Neural progenitor cell (in vitro differentiated cells): ENCODE results near the gene PTPN2. TPM values are rescaled to one million over a fixed set of nuclear protein-coding genes. Genes with fewer than 3 reads are reported as not detected.

Source experiments
- DNase-seq: peaks from one replicate; pipeline ENCODE4 v3.0.0-alpha.2; 2016; ENCODE audit warnings: low spot score
- H2AFZ ChIP-seq: fragments of 200-600 bp; sonication (generic); replicated peaks from 2 replicates; pipeline ENCODE4 v1.6.1; 2016; ENCODE audit warnings: antibody characterized with exemption
- H3F3A ChIP-seq: fragments of 200-600 bp; sonication (generic); 2 replicates; pipeline ENCODE4 v1.6.1; 2016; ENCODE audit warnings: antibody characterized with exemption, low read depth
- H3K27ac ChIP-seq: fragments of 200-600 bp; sonication (generic); 2 replicates; pipeline ENCODE4 v1.5.1; 2016; ENCODE audit warnings: mild to moderate bottlenecking
- H3K27me3 ChIP-seq: fragments of 200-600 bp; sonication (generic); 2 replicates; pipeline ENCODE4 v1.6.1; 2016; ENCODE audit warnings: mild to moderate bottlenecking, moderate library complexity
- H3K36me3 ChIP-seq: fragments of 200-600 bp; sonication (generic); 2 replicates; pipeline ENCODE4 v1.5.1; 2016
- H3K4me1 ChIP-seq: fragments of 200-600 bp; sonication (generic); 2 replicates; pipeline ENCODE4 v1.6.1; 2016; ENCODE audit warnings: mixed run types
- H3K4me2 ChIP-seq: fragments of 200-600 bp; sonication (generic); 2 replicates; pipeline ENCODE4 v1.6.1; 2016
- H3K4me3 ChIP-seq: fragments of 200-600 bp; sonication (generic); 2 replicates; pipeline ENCODE4 v1.5.1; 2016
- H3K79me2 ChIP-seq: fragments of 200-600 bp; sonication (generic); 2 replicates; pipeline ENCODE4 v1.6.1; 2016; ENCODE audit warnings: low read depth
- H3K9ac ChIP-seq: fragments of 200-600 bp; sonication (generic); 2 replicates; pipeline ENCODE4 v1.6.1; 2016
- H3K9me3 ChIP-seq: fragments of 200-600 bp; sonication (generic); 2 replicates; pipeline ENCODE4 v1.5.1; 2016; ENCODE audit warnings: low read depth
- H4K20me1 ChIP-seq: fragments of 200-600 bp; sonication (generic); 2 replicates; pipeline ENCODE4 v1.6.1; 2016; ENCODE audit warnings: low read depth
- H3K27ac Mint-ChIP-seq: 3 replicates; pipeline ENCODE4 v1.8.0; 2021; ENCODE audit warnings: mixed read lengths
- H3K27me3 Mint-ChIP-seq: 2 replicates; pipeline ENCODE4 v1.8.0; 2022; ENCODE audit warnings: low read depth, mild to moderate bottlenecking, inconsistent platforms, moderate library complexity, mixed read lengths; ENCODE audit not compliant: insufficient read depth
- H3K36me3 Mint-ChIP-seq: 3 replicates; pipeline ENCODE4 v1.8.0; 2021; ENCODE audit warnings: mixed read lengths
- H3K4me1 Mint-ChIP-seq: 3 replicates; pipeline ENCODE4 v1.8.0; 2021; ENCODE audit warnings: mixed read lengths
- H3K4me3 Mint-ChIP-seq: 3 replicates; pipeline ENCODE4 v1.8.0; 2021; ENCODE audit warnings: mild to moderate bottlenecking, moderate library complexity, mixed read lengths
- H3K9me3 Mint-ChIP-seq: 3 replicates; pipeline ENCODE4 v1.8.0; 2020; ENCODE audit warnings: mixed read lengths
- EZH2 ChIP-seq: fragments of 200-600 bp; sonication (generic); IDR thresholded peaks from 2 replicates; pipeline ENCODE4 v1.6.1; 2017; ENCODE audit warnings: antibody characterized with exemption, mild to moderate bottlenecking, moderate library complexity
- EZH2phosphoT487 ChIP-seq: fragments of 200-600 bp; sonication (generic); IDR thresholded peaks from 2 replicates; pipeline ENCODE4 v1.6.1; 2017; ENCODE audit warnings: antibody characterized with exemption
- total RNA-seq: library from RNA; depleted of rRNA; stranded (reverse); fragments of >200 nt; gene quantifications from 2 replicates; pipeline ENCODE4 v1.2.3, GENCODE V29; 2015; ENCODE audit warnings: low replicate concordance
- TF ChIP-seq, protein P1 (sequence below): fragments of 200-600 bp; sonication (generic); IDR thresholded peaks from 2 replicates; pipeline ENCODE4 v1.5.1; 2017; ENCODE audit warnings: antibody characterized with exemption, mild to moderate bottlenecking

Gene PTPN2
- total RNA-seq, 1 donor from 2014 or later: 57.9 TPM

DNA sequence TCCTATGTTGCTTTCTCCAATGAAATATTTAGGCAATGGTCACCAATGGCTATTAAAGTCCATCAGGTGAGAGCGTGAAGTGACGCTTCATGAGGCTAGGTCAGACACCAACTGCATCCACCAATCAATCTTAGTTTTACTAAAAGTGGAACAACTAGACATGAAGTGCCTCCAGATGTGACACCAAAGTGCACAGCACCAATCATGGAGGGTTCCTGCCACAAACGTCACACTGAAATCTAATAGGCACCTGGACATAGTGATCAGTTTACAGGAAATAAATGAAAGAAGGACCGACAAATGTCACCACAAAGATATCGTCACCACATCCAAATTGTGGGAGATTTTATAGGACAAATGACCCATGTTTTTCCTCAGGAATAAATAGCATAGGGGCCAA, 110.7 kb downstream of the PTPN2 start:
- Histone ChIP-seq H3K79me2 (no peaks in the 10 kb centered on the region), H3K27me3 (no peaks in the 10 kb centered on the region), H3K36me3 (no peaks in the 10 kb centered on the region), H3K4me3 (no peak overlapping the region), H3K4me1 (no peaks in the 10 kb centered on the region), H3F3A (no peaks in the 10 kb centered on the region), H4K20me1 (no peaks in the 10 kb centered on the region), H3K27ac (no peak overlapping the region), H3K4me2 (no peak overlapping the region), H2AFZ (no peak overlapping the region), H3K9me3 (no peaks in the 10 kb centered on the region), H3K9ac (no peak overlapping the region)
- H3K36me3 Mint-ChIP-seq: no peaks in the 10 kb centered on the region
- H3K9me3 Mint-ChIP-seq: no peaks in the 10 kb centered on the region
- H3K27ac Mint-ChIP-seq: no peak overlapping the region
- DNase-seq: no peak
- no peak overlapping the region for H3K4me3 Mint-ChIP-seq
- H3K27me3 Mint-ChIP-seq: peaks cover 2% of the 10 kb centered on the region
- TF ChIP-seq EZH2phosphoT487 (no peak), EZH2 (no peak)
- TF ChIP-seq, protein P1, sequence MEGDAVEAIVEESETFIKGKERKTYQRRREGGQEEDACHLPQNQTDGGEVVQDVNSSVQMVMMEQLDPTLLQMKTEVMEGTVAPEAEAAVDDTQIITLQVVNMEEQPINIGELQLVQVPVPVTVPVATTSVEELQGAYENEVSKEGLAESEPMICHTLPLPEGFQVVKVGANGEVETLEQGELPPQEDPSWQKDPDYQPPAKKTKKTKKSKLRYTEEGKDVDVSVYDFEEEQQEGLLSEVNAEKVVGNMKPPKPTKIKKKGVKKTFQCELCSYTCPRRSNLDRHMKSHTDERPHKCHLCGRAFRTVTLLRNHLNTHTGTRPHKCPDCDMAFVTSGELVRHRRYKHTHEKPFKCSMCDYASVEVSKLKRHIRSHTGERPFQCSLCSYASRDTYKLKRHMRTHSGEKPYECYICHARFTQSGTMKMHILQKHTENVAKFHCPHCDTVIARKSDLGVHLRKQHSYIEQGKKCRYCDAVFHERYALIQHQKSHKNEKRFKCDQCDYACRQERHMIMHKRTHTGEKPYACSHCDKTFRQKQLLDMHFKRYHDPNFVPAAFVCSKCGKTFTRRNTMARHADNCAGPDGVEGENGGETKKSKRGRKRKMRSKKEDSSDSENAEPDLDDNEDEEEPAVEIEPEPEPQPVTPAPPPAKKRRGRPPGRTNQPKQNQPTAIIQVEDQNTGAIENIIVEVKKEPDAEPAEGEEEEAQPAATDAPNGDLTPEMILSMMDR: no peak
- H3K4me1 Mint-ChIP-seq: peaks cover 4% of the 10 kb centered on the region

GRCh38 chr18:12772111-12772510, 111.9 kb downstream of the PTPN2 start:
- Histone ChIP-seq H3K36me3 (no peaks in the 10 kb centered on the region), H3K4me3 (no peak overlapping the region), H3K4me1 (no peaks in the 10 kb centered on the region), H3K9ac (no peak overlapping the region), H3K9me3 (no peaks in the 10 kb centered on the region), H3K79me2 (no peaks in the 10 kb centered on the region), H2AFZ (no peak overlapping the region), H3K4me2 (no peak overlapping the region), H3K27me3 (no peaks in the 10 kb centered on the region), H3K27ac (no peak overlapping the region), H3F3A (no peaks in the 10 kb centered on the region), H4K20me1 (no peaks in the 10 kb centered on the region)
- H3K4me3 Mint-ChIP-seq: no peak overlapping the region
- H3K27ac Mint-ChIP-seq: no peak overlapping the region
- peaks cover 5% of the 10 kb centered on the region for H3K27me3 Mint-ChIP-seq
- no peaks in the 10 kb centered on the region for H3K9me3 Mint-ChIP-seq
- no peaks in the 10 kb centered on the region for H3K36me3 Mint-ChIP-seq
- no peak for DNase-seq
- H3K4me1 Mint-ChIP-seq: peaks cover 7% of the 10 kb centered on the region
- TF ChIP-seq, protein P1: no peak
- TF ChIP-seq EZH2 (no peak), EZH2phosphoT487 (no peak)

DNA sequence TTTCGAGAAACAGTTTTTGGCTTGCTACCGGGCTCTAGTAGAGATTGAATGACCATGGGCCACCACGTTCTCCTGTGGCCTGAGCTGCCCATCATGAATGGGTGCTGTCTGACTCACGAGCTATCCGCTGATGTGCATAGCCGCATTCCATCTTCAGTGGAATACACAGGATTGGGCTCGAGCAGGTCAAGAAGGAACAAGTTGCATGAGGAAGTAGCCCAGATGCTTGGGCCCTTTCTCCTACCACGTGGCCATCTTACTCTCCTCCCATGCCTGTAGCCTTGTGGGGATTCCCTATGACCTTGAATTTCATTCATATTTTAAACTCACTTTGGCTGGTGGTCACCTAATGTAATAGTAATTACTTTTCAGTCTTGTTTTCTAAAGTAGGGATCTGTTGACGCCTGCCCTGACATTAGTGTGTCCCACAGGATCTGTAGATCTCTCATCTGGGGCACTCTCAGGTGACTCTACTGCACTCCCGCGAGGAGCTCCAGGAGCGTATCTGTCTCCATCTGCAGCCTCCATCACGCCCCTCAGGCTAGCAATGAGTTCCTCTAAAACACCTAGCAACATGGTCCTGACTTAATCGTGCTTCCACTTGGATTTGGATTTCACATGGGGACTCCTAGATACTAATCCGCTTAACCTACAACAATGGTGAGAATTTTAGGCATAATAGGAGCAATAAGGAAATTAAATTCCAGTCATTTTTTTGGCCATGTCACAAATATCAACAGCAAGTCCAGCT, 113.4 kb downstream of the PTPN2 start:
- Histone ChIP-seq H3K36me3 (no peaks in the 10 kb centered on the region), H3K9ac (no peak overlapping the region), H3K9me3 (no peaks in the 10 kb centered on the region), H3F3A (no peaks in the 10 kb centered on the region), H3K27ac (no peak overlapping the region), H3K79me2 (no peaks in the 10 kb centered on the region), H3K27me3 (no peaks in the 10 kb centered on the region), H3K4me1 (no peaks in the 10 kb centered on the region), H3K4me3 (no peak overlapping the region), H2AFZ (no peak overlapping the region), H3K4me2 (no peak overlapping the region), H4K20me1 (no peaks in the 10 kb centered on the region)
- Mint-ChIP-seq H3K4me1 (peaks cover 12% of the 10 kb centered on the region), H3K27me3 (peaks cover 5% of the 10 kb centered on the region), H3K9me3 (no peaks in the 10 kb centered on the region), H3K4me3 (no peak overlapping the region), H3K36me3 (no peaks in the 10 kb centered on the region), H3K27ac (no peak overlapping the region)
- TF ChIP-seq, protein P1: no peak
- no peak for TF ChIP-seq EZH2
- no peak for TF ChIP-seq EZH2phosphoT487
- DNase-seq: no peak
